WTC11 (cell line): Measurements from ENCODE around the gene WNT3A. TPM values are rescaled to one million over a fixed set of nuclear protein-coding genes. Genes with fewer than 3 reads are reported as not detected.

ENCODE experiments used
- ATAC-seq: fragments of 200-7000 bp; cut with Tn5 transposase; 2 replicates; pipeline ENCODE4 v1.10.0; 2021; ENCODE audit warnings: mild to moderate bottlenecking, moderate library complexity
- CTCF ChIA-PET: fragments of 300-600 bp; sonication (Branson Sonifier 250); formaldehyde crosslinking; loops from one replicate; lab custom pipeline; 2021; ENCODE audit warnings: antibody characterized with exemption; lab: Charles Lee
- POLR2A ChIA-PET: fragments of 350-600 bp; sonication (Branson Sonifier 250); formaldehyde crosslinking; loops from one replicate; lab custom pipeline; 2021; ENCODE audit warnings: antibody characterized with exemption; lab: Charles Lee
- DNase-seq: peaks from one replicate; pipeline ENCODE4 v3.0.0; 2021; ENCODE audit warnings: low spot score
- H3K27ac Mint-ChIP-seq: 2 replicates; pipeline ENCODE4 v1.8.0; 2021; ENCODE audit warnings: mixed read lengths
- H3K27me3 Mint-ChIP-seq: 2 replicates; pipeline ENCODE4 v1.8.0; 2021; ENCODE audit warnings: low read depth, mild to moderate bottlenecking, moderate library complexity, mixed read lengths
- H3K36me3 Mint-ChIP-seq: 2 replicates; pipeline ENCODE4 v1.8.0; 2021; ENCODE audit warnings: mixed read lengths
- H3K4me1 Mint-ChIP-seq: 2 replicates; pipeline ENCODE4 v1.8.0; 2022; ENCODE audit warnings: mixed read lengths
- H3K4me3 Mint-ChIP-seq: 2 replicates; pipeline ENCODE4 v1.8.0; 2021; ENCODE audit warnings: mild to moderate bottlenecking, moderate library complexity, mixed read lengths
- H3K9me3 Mint-ChIP-seq: 2 replicates; pipeline ENCODE4 v1.8.0; 2021; ENCODE audit warnings: mixed read lengths
- AFF4 ChIP-seq: sonication (generic); formaldehyde crosslinking; IDR thresholded peaks from 2 replicates; pipeline ENCODE4 v1.8.1; 2023; ENCODE audit warnings: mild to moderate bottlenecking, missing genetic modification reagents, borderline replicate concordance
- ARID4B ChIP-seq: sonication (generic); formaldehyde crosslinking; IDR thresholded peaks from 2 replicates; pipeline ENCODE4 v1.8.0; 2023; ENCODE audit warnings: missing genetic modification reagents, mild to moderate bottlenecking, borderline replicate concordance
- ATF3 ChIP-seq: sonication (generic); formaldehyde crosslinking; conservative IDR thresholded peaks from 2 replicates; pipeline ENCODE4 v1.8.1; 2022; ENCODE audit warnings: mild to moderate bottlenecking, missing genetic modification reagents
- FOXP1 ChIP-seq: sonication (generic); formaldehyde crosslinking; IDR thresholded peaks from 2 replicates; pipeline ENCODE4 v1.8.0; 2022; ENCODE audit warnings: missing genetic modification reagents, mild to moderate bottlenecking, moderate library complexity, borderline replicate concordance
- GTF2I ChIP-seq: fragments of 250-450 bp; sonication (Bioruptor Pico); conservative IDR thresholded peaks from 2 replicates; pipeline ENCODE4 v1.4.0; 2021; ENCODE audit warnings: mild to moderate bottlenecking
- MLX ChIP-seq: sonication (generic); formaldehyde crosslinking; IDR thresholded peaks from 2 replicates; pipeline ENCODE4 v1.8.1; 2023; ENCODE audit warnings: mild to moderate bottlenecking, missing genetic modification reagents, moderate library complexity
- NFYB ChIP-seq: sonication (generic); formaldehyde crosslinking; conservative IDR thresholded peaks from 2 replicates; pipeline ENCODE4 v1.8.0; 2022; ENCODE audit warnings: low read depth, missing genetic modification reagents
- ZNF138 ChIP-seq: sonication (generic); formaldehyde crosslinking; conservative IDR thresholded peaks from 2 replicates; pipeline ENCODE4 v1.8.1; 2022; ENCODE audit warnings: mild to moderate bottlenecking, moderate library complexity, missing genetic modification reagents
- ZNF532 ChIP-seq: fragments of 250-450 bp; sonication (Bioruptor Pico); IDR thresholded peaks from 2 replicates; pipeline ENCODE4 v1.9.0; 2021; ENCODE audit warnings: mild to moderate bottlenecking, borderline replicate concordance
- total RNA-seq: library from RNA; stranded (reverse); gene quantifications from 3 replicates; pipeline ENCODE4 v1.2.3, GENCODE V29; 2021
- TF ChIP-seq, protein P1 (sequence below): sonication (generic); formaldehyde crosslinking; IDR thresholded peaks from 2 replicates; pipeline ENCODE4 v1.8.1; 2022; ENCODE audit warnings: mild to moderate bottlenecking, missing genetic modification reagents, moderate library complexity, borderline replicate concordance

WNT3A gene
- total RNA-seq, 1 experiment from 2014 or later = 0.17 TPM

- TF ChIP-seq ARID4B (CRISPR knock-in tag) (no peak), ZNF138 (CRISPR knock-in tag) (no peak), MLX (CRISPR knock-in tag) (no peak), ZNF532 (CRISPR knock-in tag) (no peak), GTF2I (CRISPR knock-in tag) (no peak), NFYB (CRISPR knock-in tag) (no peak), ATF3 (CRISPR knock-in tag) (no peak)
- TF ChIP-seq, protein P1, sequence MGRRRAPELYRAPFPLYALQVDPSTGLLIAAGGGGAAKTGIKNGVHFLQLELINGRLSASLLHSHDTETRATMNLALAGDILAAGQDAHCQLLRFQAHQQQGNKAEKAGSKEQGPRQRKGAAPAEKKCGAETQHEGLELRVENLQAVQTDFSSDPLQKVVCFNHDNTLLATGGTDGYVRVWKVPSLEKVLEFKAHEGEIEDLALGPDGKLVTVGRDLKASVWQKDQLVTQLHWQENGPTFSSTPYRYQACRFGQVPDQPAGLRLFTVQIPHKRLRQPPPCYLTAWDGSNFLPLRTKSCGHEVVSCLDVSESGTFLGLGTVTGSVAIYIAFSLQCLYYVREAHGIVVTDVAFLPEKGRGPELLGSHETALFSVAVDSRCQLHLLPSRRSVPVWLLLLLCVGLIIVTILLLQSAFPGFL (CRISPR knock-in tag) = no peak
Measured at GRCh38 chr1:228036701-228037231, 30.0 kb downstream of the WNT3A start (continued).

- H3K9me3 Mint-ChIP-seq = peaks cover 9% of the 10 kb centered on the region
- CTCF ChIA-PET = no interaction called here
- TF ChIP-seq FOXP1 (CRISPR knock-in tag) (0 out of 2 replicates have a peak, but pooled peaks have one; percentile 30), AFF4 (CRISPR knock-in tag) (no peak)
- peak; percentile 72 for ATAC-seq
- peak; percentile 51 for DNase-seq
- no peaks in the 10 kb centered on the region for H3K36me3 Mint-ChIP-seq
- H3K4me1 Mint-ChIP-seq = 0 out of 2 replicates have a peak, but pooled peaks cover 2% of the 10 kb centered on the region
- H3K27ac Mint-ChIP-seq = no peak overlapping the region
- peak overlapping the region; percentile 65 for H3K4me3 Mint-ChIP-seq
- POLR2A ChIA-PET = no interaction called here
- H3K27me3 Mint-ChIP-seq = peaks cover 26% of the 10 kb centered on the region
Measured at GRCh38 chr1:228037401-228038386, 30.9 kb downstream of the WNT3A start.
